ENCODE data around the gene UHRF2. TPM values are rescaled to one million over a fixed set of nuclear protein-coding genes. Genes with fewer than 3 reads are reported as not detected.

The UHRF2 gene
- total RNA-seq, 4 donors from 2014 or later = 35.5 to 53.7 (median 45.9) TPM

DNA sequence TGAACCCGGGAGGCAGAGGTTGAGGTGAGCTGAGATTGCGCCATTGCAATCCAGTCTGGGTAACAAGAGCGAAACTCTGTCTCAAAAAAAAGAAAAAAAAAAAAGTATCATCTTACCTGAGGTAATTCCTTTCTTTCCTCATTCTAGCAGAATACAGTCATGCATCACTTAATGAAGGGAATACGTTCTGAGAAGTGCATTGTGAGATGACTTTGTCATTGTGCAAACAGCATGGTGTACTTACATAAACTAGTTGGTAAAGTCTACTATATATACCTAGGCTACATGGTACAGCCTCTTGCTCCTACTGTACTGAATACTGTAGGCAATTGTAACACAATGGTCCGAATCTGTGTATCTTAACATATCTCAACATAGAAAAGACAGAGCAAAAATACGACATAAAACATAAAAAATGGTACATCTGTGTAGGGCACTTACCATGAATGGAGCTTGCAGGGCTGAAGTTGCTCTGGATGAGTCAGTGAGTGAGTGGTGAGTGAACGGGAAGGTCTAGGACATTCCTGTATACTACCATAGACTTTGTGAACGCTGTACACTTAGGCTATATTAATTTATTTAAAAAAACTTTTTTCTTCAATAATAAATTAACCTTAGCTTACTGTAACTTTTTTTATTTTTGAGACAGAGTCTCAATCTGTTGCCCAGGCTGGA, 132.2 kb downstream of the UHRF2 start:
- no peak overlapping the region for H3K4me3 ChIP-seq (ENCODE audit: low read depth, poor library complexity, severe bottlenecking)
- 90 to 91% methylated on average over 8 of the region's 8 CpGs for WGBS, 2 donors
- intact Hi-C loops (cut with DNase I; ENCODE audit: low total_unique reads) = no loop called here
- no peak for DNase-seq (ENCODE audit: low spot score in 2 of 2)
- TF ChIP-seq POLR2A (IDR thresholded peaks at IDR 0.05) = no peak
- TF ChIP-seq, protein P1, sequence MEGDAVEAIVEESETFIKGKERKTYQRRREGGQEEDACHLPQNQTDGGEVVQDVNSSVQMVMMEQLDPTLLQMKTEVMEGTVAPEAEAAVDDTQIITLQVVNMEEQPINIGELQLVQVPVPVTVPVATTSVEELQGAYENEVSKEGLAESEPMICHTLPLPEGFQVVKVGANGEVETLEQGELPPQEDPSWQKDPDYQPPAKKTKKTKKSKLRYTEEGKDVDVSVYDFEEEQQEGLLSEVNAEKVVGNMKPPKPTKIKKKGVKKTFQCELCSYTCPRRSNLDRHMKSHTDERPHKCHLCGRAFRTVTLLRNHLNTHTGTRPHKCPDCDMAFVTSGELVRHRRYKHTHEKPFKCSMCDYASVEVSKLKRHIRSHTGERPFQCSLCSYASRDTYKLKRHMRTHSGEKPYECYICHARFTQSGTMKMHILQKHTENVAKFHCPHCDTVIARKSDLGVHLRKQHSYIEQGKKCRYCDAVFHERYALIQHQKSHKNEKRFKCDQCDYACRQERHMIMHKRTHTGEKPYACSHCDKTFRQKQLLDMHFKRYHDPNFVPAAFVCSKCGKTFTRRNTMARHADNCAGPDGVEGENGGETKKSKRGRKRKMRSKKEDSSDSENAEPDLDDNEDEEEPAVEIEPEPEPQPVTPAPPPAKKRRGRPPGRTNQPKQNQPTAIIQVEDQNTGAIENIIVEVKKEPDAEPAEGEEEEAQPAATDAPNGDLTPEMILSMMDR (IDR thresholded peaks at IDR 0.05) = no peak

DNA sequence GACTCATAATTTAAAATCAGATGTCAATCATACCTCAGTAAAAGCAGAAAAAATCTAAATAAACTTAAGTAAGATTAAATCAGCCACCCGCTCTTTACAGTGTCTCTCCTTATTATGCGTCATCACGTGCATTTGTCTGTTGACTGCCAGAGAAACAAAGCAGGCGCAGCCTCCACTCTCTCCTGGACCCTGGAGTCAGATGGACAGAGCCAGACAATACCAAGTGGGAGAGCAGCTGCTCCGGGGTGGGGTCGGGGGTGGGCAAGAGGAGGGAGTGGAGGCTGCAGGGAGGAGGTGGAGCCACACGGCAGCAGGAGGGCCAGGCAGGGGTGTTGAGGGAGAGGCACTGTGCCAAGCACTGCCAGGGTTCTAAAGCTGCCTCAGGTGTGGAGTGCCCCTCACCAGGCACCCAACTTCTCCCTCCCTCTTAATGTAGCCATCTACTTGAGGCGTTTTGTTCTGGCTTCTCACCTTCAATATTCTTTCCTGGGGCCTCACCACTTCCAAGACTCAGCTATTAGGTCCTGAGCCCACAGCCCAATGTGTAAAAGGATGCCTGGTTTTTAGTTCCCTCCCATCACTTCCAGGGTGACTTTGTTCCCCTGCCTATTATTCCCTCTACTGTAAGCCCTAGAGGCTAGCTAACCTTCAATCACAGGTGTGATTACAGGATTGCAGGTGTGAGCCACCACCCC, 136.3 kb downstream of the UHRF2 start:
- no peak for DNase-seq (ENCODE audit: low spot score in 2 of 2)
- no peak overlapping the region for H3K4me3 ChIP-seq (ENCODE audit: low read depth, poor library complexity, severe bottlenecking)
- no peak for TF ChIP-seq POLR2A (IDR thresholded peaks at IDR 0.05)
- TF ChIP-seq, protein P1 (IDR thresholded peaks at IDR 0.05) = no peak
- intact Hi-C loops (cut with DNase I; ENCODE audit: low total_unique reads) = no loop called here
- 54 to 59% methylated on average over 8 of the region's 8 CpGs for WGBS, 2 donors

DNA sequence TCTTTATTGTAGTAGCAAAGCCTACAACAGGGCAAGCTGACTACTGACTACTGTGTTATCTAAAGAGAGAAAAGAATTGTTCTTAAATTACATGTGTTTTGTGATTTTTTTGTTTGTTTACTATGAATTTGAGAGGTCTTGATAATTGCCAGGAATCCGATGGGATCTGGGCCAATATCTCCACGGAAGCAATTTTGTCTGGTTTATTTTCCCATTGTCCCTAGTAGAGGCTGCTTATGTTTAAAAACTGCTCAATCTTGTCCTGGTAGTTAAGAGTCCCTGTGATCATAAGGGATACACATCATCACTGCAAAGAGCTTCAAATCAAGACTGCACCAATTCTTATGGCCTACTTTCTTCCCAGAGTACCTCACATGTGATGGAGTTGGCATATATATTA, 138.1 kb downstream of the UHRF2 start:
- H3K4me3 ChIP-seq (ENCODE audit: low read depth, poor library complexity, severe bottlenecking) = no peak overlapping the region
- no peak for DNase-seq (ENCODE audit: low spot score in 2 of 2)
- intact Hi-C loops (cut with DNase I; ENCODE audit: low total_unique reads) = no loop called here
- WGBS, 2 donors = 47 to 62% methylated on average over 2 of the region's 2 CpGs
- TF ChIP-seq POLR2A (IDR thresholded peaks at IDR 0.05) = no peak
- TF ChIP-seq, protein P1 (IDR thresholded peaks at IDR 0.05) = no peak

DNA sequence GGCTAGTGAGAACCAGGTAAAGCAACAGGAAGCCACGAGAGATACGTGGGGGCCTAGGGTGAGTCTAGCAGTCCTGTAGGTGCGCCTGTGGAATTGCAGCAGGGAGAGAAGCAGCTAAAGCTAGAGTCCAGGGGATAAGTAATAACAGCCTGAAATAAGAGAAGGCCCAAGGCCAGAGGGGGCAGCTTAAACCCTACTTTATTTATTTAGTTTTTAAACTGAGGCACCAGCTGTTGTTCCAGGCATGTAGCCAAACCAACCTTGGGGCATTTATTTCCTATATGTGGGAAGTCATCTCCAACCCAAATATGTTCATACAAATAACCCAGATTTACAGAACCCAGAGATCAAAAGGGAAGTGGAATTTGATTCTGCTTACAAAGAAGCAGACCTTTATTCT, 139.0 kb downstream of the UHRF2 start:
- no peak for DNase-seq (ENCODE audit: low spot score in 2 of 2)
- 86 to 92% methylated on average over 3 of the region's 3 CpGs for WGBS, 2 donors
- TF ChIP-seq, protein P1 (IDR thresholded peaks at IDR 0.05) = no peak
- TF ChIP-seq POLR2A (IDR thresholded peaks at IDR 0.05) = no peak
- intact Hi-C loops (cut with DNase I; ENCODE audit: low total_unique reads) = no loop called here
- no peak overlapping the region for H3K4me3 ChIP-seq (ENCODE audit: low read depth, poor library complexity, severe bottlenecking)

DNA sequence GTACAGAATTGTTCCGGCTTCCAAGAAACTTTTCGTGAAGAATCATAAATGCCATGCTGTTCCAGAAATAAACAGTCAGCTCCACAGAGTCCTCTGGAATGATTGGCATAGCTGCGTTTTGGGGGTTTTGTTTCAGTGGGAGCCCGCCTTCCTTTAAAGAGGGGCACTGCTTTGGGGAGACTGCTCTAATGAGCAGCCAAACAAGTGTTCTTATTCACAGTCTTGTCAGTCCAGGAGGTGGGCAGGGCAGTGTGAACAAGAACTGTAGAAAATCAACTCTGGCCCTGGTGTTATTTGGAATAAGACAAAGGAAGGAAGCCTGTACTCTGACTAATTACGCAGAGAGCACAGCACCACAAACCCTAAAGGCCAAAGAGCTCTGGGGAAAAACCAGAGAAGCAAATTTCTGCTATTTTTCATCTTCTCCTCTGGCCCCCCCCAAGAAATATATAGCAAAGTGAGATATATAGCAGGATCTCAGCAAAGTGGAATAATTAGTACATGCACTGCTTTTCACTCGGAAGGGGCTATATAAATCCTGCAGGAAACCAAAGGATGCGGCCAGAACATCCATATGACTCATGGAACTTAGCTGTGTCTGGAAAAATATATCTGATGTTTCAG, 139.6 kb downstream of the UHRF2 start:
- no peak for DNase-seq (ENCODE audit: low spot score in 2 of 2)
- 60 to 68% methylated on average over 7 of the region's 7 CpGs for WGBS, 2 donors
- intact Hi-C loops (cut with DNase I; ENCODE audit: low total_unique reads) = no loop called here
- TF ChIP-seq, protein P1 (IDR thresholded peaks at IDR 0.05) = no peak
- no peak for TF ChIP-seq POLR2A (IDR thresholded peaks at IDR 0.05)
- no peak overlapping the region for H3K4me3 ChIP-seq (ENCODE audit: low read depth, poor library complexity, severe bottlenecking)
